Iris pigment epithelial cell (primary cell): ENCODE data around the gene USP16.
A peak's percentile ranks its signal among the peaks of the same experiment; 100 is the strongest.
"Not testable (repeated sequence)": the region's sequence is repeated elsewhere in the genome, so short reads cannot be mapped to it uniquely, and the experiment has no call there.

Source experiments
- DNase-seq: peaks from one replicate; pipeline ENCODE4 v3.0.0-alpha.2; 2011; ENCODE audit warnings: low read depth

USP16 gene

DNA sequence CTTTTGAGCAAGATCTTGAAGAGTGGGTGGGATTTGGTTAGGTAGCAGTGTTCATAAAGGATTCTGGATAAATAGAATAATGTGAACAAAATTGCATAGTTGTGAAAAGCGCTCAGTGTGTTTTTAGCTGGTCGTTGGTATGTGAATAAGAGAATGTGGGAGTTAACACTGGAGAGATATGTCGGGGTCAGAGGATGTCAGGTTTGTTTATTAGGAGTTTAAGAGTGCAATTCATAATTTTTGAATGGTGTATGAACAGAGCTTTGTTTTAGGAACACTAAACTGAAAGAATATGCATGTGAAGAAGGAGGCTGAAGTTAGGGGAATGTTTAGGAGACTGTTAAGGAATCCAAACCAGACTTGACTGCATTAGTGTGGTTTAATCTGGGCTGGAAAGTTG is 9.4 kb downstream of the USP16 start:
- no peak for DNase-seq

DNA sequence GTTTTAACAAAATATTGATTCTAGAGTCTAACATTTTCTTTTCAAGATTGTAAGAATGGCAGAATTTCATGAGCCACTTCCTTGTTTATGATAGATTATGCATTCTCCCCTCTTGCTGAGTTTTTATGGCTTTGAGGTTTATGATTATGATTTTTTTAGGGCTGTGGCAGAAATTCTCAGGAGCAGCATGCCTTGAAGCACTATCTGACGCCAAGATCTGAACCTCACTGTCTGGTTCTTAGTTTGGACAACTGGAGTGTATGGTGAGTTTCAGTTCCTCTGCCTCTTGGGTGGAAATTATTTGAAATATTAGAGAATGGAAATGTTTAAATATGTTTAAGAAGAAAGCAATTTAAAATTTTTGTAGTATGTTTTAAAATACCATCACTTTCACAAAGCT is 10.2 kb downstream of the USP16 start:
- no peak for DNase-seq

DNA sequence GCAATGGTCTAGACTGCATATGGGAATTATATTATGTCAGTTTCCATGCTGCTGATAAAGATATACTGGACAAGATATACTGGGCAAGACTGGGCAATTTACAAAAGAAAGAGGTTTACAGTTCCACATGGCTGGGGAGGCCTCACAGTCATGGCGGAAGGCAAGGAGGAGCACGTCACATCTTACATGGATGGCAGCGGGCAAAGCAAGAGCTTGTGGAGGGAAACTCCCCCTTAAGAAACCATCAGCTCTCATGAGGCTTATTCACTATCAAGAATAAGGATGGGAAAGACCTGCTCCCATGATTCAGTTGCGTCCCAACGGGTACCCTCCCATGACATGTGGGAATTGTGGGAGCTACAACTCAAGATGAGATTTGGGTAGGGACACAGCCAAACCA is 27.8 kb downstream of the USP16 start:
- no peak for DNase-seq

DNA sequence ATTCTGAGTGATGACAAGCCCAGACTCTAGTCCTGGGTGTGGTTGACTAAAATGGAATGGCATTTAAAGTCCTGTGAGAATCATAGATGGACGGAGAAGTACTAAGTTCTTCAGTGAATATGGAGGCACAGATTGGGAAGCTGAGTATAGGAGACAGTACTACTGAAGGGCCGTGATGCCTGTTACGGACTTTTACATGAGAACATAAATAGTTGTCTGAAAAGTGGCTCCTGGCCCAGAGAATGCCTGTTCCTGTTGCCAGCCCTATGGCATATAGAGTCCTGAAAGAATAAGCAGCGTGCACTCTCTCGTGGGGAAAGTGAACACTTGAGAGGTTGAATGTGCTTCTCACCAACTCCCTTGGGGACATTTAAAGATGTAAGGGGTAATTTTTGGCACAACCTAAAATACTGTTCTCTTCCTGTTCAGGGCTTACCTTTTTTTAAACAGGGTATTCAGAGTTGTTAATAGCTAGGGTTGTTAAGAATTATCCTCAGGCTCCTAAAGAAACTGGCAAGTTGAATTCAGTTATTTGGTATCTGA is 28.6 kb downstream of the USP16 start:
- no peak for DNase-seq

DNA sequence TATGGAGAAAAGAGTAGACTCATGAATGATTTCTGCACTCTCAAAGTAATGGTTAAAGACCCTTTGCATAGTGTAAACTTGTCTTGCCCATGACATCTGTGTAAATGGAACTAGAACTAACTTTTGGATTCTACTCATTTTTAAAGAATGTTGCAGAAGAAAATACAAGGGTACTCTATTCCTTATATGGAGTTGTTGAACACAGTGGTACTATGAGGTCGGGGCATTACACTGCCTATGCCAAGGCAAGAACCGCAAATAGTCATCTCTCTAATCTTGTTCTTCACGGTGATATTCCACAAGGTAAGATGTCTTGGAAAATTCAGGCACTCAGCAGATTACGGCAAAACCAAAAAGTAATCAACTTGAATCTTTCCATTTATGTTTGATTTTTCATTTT is 29.2 kb downstream of the USP16 start:
- no peak for DNase-seq

DNA sequence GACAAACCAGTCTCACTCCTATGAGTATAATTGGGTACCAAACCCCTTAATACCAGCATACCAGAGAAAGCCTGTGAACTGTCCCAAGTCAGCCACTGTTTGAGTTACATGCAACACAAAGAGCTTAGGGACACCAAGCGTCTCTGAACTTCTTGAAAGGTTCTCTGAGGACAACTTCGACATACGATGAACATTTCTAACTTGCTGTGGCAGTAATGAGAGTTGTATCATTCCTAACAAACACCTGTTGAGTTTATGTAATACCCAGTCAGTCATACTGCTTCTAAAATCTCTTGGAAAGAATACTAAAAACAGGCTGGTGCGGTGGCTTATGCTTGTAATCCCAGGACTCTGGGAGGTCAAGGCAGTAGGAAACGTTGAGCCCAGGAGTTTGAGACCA is 30.6 kb downstream of the USP16 start:
- DNase-seq, result no peak

GRCh38 chr21:29056005-29056404 is 31.5 kb downstream of the USP16 start:
- DNase-seq, result peak; percentile 23

- peak; percentile 45 for DNase-seq
Measured at GRCh38 chr21:29056538-29057050, 32.1 kb downstream of the USP16 start.

GRCh38 chr21:29064850-29065481 is 40.5 kb downstream of the USP16 start:
- no peak for DNase-seq

GRCh38 chr21:29072873-29073221 is 48.4 kb downstream of the USP16 start:
- DNase-seq, result peak; percentile 58

GRCh38 chr21:29073222-29074006 is 48.9 kb downstream of the USP16 start, which contains the start of gene CCT8:
TSS of gene CCT8 (minus strand) at chr21:29073648. CDS start at chr21:29073590, 58 bp downstream.
- DNase-seq, result peak; percentile 100

DNA sequence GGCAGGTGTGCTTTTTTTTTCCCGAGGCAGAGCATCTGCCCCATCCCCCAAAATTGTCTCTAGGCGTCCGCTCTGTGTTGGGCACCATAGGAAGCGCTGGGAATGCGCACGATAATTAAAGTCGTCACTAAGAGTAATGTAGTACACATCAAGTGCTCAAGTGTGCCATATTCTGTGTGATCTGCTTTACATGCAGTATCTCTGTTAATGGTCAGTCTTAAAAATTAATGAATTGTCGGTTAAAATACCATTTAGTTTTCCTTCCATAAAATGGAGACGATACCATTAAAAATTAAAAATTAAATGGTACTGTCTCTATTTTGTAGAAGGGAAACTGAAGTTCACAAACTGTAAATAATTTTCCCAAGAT is 49.5 kb downstream of the USP16 start:
- DNase-seq, result no peak

DNA sequence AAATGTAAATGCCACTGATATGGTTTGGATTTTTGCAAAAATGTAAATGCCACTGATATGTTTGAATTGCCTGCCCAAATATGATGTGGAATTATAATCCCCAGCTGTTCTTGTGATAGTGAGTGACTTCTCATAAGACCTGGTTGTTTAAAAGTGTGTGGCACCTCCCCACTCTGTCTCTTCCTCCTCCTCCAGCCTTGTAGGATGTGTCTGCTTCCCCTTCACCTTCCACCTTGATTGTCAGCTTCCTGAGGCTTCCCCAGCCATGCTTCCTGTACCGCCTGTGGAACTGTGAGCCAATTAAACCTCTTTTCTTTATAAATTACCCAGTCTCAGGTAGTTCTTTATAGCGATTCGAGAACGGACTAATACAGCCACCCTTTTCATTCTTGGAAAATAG is 50.3 kb downstream of the USP16 start:
- DNase-seq, result no peak

DNA sequence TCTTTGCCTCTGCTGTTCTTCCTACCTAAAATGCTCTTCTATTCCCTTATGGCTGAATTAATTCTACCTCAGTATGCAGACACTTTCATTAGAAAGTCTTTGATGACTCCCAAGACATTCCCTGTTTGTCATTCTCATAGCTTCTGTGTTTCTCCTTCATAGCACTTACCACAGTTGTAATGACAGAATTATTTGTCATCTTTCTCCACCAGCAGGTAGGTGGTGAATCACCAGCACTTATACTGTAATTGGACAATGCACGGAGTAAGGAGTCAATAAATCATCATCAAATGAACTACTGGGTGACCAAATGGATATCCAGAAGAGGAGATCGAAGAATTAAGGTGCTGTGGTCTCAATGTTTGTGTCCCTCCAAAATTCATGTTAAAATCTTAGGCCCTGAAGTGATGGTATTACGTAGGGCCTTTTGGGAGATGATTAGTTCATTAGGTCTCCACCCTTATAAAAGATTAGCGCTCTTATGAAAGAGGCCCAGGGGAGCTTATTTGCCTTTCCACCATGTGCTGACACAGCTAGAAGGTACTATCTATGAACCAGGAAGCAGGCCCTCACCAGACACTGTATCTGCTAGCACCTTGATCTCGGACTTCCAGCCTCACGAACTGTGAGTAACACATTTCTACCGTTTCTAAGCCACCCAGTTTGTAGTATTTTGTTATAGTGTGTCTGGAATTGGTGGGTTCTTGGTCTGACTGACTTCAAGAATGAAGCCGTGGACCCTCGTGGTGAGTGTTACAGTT is 51.4 kb downstream of the USP16 start:
- DNase-seq, result no peak

DNA sequence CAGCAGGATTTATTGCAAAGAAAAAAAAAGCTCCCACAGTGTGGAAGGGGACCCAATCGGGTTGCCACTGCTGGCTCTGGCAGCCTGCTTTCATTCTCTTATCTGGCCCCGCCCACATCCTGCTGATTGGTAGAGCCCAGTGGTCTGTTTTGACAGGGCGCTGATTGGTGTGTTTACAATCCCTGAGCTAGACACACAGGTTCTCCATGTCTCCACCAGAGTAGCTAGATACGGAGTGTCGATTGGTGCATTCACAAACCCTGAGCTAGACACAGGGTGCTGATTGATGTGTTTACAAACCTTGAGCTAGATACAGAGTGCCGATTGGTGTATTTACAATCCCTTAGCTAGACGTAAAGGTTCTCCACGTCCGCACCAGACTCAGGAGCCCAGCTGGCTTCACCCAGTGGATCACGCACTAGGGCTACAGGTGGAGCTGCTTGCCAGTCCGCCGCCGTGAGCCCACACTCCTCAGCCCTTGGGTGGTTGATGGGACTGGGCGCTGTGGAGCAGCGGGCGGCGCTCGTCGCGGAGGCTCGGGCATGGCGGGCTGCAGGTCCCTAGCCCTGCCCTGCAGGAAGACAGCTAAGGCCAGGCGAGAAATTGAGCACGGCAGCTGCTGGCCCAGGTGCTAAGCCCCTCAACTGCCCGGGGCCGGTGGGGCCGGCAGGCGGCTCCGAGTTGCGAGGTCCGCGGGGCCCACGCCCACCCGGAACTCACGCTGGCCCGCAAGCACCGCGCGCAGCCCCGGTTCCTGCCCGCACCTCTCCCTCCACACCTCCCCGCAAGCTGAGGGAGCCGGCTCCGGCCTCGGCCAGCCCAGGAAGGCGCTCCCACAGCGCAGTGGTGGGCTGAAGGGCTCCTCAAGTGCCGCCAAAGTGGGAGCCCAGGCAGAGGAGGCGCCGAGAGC is 52.5 kb downstream of the USP16 start:
- DNase-seq, result not testable (repeated sequence)

DNA sequence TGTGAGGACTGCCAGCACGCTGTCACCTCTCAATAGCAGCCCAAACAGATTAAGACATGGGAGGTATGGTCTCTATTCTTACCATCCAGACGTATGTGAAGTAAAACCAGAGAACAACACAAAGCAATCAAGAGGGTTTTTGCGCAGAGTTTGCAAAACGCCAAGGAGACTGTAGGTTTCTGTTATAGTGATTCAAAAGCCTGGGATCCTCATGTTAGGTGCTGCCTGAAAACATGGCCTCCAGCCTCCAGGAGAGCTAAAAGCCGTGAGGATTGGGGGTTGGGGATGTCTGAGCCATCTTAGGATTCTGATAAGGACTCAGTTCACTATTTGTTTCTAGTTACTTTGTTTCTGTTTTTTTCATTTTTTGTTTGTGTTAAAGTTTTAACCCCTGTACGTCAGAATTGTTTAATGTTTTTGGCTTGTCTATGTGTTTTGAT is 53.2 kb downstream of the USP16 start:
- DNase-seq, result peak; percentile 54

DNA sequence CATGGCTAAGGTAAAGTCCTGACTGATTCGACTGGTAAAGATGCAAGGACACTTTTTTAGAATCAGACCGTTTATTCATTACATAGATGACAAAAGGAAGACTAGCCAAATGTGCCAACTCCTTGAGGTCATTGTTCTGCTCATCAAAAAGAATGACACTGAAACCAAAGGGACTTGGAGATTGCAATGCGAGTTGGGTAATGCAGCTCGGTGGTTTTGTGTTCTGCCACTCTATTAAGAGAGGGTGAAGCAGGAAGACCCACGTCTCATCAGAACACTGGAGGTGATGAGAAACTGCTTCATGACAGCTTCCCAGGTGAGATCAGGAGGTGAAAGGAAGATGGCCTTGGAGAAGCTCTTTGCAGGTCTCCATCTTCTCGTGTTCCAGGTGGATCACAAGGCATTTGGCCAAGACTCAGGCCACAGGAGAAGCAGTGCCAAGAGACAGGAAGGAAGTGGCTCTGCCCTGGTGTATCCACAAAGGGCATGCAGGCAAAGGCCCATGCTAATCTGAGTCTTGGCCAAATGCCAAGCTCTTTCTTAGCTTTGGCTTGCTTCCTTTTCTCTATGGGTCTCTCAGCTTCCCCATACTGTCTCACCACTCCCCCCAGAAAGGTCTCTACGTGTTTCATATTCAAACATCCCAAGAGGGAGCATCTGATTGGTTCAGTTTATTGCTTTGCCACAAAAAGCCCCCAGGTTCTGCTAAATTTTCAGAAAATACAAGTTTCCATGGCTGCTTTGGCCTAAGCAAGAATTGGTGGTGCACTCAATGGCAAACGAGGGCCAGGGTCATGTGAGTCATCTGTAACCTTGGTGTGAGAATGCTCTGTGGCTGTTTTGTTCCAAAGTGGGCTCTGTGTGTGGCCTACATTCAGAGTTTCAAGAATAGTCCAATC is 54.6 kb downstream of the USP16 start:
- no peak for DNase-seq

GRCh38 chr21:29080454-29080941 is 56.0 kb downstream of the USP16 start:
- peak; percentile 59 for DNase-seq

DNA sequence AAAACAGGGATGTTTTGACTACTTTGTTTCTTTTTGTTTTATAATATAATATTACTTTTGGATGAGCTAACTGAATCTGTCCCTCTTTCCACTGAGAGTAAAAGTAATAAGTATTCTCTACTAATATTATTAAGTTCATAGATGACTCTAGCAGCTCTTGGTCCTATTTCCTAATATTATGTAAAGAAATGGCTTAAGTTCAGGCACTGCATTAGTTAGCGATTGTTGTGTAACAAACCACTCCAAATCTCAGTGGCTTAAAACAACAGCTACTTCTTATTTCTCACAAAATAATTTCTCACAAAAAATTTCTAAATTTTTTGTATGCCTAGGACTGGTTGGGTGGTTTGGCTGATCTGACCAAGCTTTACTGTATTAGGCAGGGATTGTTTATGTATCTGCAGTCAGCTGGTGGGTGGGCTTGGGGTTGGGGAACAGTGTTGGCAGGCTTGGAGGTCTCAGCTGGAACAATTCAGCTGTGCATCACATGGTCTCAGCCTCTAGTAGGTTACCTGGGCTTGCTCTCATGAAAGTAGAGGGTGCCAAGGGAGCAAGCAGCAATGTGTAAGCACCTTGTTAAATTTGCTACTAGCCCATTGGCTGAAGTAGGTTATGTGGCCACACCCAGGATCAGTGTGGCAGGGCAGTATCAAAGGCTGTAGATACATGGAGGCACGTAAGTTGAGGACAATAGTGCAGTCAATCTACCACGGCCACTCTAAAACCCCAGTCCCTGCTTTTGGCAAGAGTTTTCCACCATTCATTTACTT is 57.8 kb downstream of the USP16 start:
- no peak for DNase-seq
